IMR-90 (cell line): ENCODE measurements around the gene ATG7.

Experiments
- CTCF ChIP-seq: conservative IDR thresholded peaks from 2 replicates; pipeline ENCODE4 v1.5.1; 2012; ENCODE audit warnings: mild to moderate bottlenecking, low read depth, low read length, improper control_type of control experiment
- FOS ChIP-seq: fragments of 150-350 bp; IDR thresholded peaks from 2 replicates; pipeline ENCODE4 v1.6.1; 2016; ENCODE audit warnings: low read depth, low read length
- MAFK ChIP-seq: IDR thresholded peaks from 2 replicates; pipeline ENCODE4 v1.6.1; 2012; ENCODE audit warnings: low read depth, low read length, improper control_type of control experiment
- MXI1 ChIP-seq: IDR thresholded peaks from 2 replicates; pipeline ENCODE4 v1.6.1; 2012; ENCODE audit warnings: low read depth, mild to moderate bottlenecking, low read length, moderate library complexity, borderline replicate concordance
- NFE2L2 ChIP-seq: fragments of 150-350 bp; IDR thresholded peaks from 2 replicates; pipeline ENCODE4 v1.6.1; 2016; ENCODE audit warnings: low read depth, mild to moderate bottlenecking, low read length
- POLR2A ChIP-seq: IDR thresholded peaks from 2 replicates; pipeline ENCODE4 v1.6.1; 2012; ENCODE audit warnings: mild to moderate bottlenecking, low read depth, low read length
- RCOR1 ChIP-seq: IDR thresholded peaks from 2 replicates; pipeline ENCODE4 v1.6.1; 2012; ENCODE audit warnings: mild to moderate bottlenecking, low read length, improper control_type of control experiment; ENCODE audit not compliant: insufficient replicate concordance
- SMC3 ChIP-seq: fragments of 150-350 bp; IDR thresholded peaks from 2 replicates; pipeline ENCODE4 v1.6.1; 2016; ENCODE audit warnings: low read depth, mild to moderate bottlenecking, antibody characterized with exemption, low read length, moderate library complexity
- USF2 ChIP-seq: fragments of 150-350 bp; IDR thresholded peaks from 2 replicates; pipeline ENCODE4 v1.6.1; 2017; ENCODE audit warnings: mild to moderate bottlenecking, antibody characterized with exemption, low read length, low read depth

GRCh38 chr3:11377719-11378118, 105.5 kb downstream of the ATG7 start:
- TF ChIP-seq FOS, result no peak
- TF ChIP-seq POLR2A, result no peak
- no peak for TF ChIP-seq CTCF
- no peak for TF ChIP-seq MAFK
- TF ChIP-seq MXI1, result no peak
- no peak for TF ChIP-seq NFE2L2
- TF ChIP-seq SMC3, result no peak
- TF ChIP-seq USF2, result no peak
- no peak for TF ChIP-seq RCOR1
